Ovary (tissue), 9 donors: ENCODE data around the gene MATN3. TPM values are rescaled to one million over a fixed set of nuclear protein-coding genes. Genes with fewer than 3 reads are reported as not detected.

Experiments
- DNase-seq, 5 donors: peaks; one replicate each; pipeline ENCODE4 v3.0.0-alpha.2; 2019 to 2020
- H3K27ac ChIP-seq, 2 donors: fragments of 200-600 bp; one replicate each; pipeline versions ENCODE4 v1.5.1 to v1.8.0; 2019 to 2022
- H3K27me3 ChIP-seq: fragments of 200-600 bp; one replicate; pipeline ENCODE4 v1.8.0; 2022
- H3K36me3 ChIP-seq: fragments of 200-600 bp; sonication (generic); one replicate; pipeline ENCODE4 v1.5.1; 2019
- H3K4me1 ChIP-seq: one replicate; pipeline ENCODE4 v1.8.1; 2013; ENCODE audit warnings: mild to moderate bottlenecking, moderate library complexity; ENCODE audit not compliant: insufficient read depth
- H3K4me3 ChIP-seq: fragments of 200-600 bp; sonication (generic); one replicate; pipeline ENCODE4 v1.5.1; 2017
- H3K9me3 ChIP-seq, 2 donors: fragments of 200-600 bp in 1 of 2; sonication (generic) in 1 of 2; one replicate each; pipeline versions ENCODE4 v1.5.1 to v1.8.1; 2013 to 2019; ENCODE audit warnings: mild to moderate bottlenecking in 1 of 2, moderate library complexity in 1 of 2
- CTCF ChIP-seq, 3 donors: fragments of 450-650 bp in 2 of 3; fragments of 200-600 bp in 1 of 3; IDR thresholded peaks; one replicate each; pipeline versions ENCODE4 v1.5.1 to v1.8.0; 2016 to 2022; ENCODE audit warnings: antibody characterized with exemption in 3 of 3, mild to moderate bottlenecking in 1 of 3
- EP300 ChIP-seq: sonication (generic); formaldehyde crosslinking; IDR thresholded peaks from one replicate; pipeline ENCODE4 v1.6.1; 2017; ENCODE audit warnings: antibody characterized with exemption
- POLR2A ChIP-seq: fragments of 450-650 bp; IDR thresholded peaks from one replicate; pipeline ENCODE4 v1.6.1; 2017; ENCODE audit warnings: antibody characterized with exemption, mild to moderate bottlenecking, moderate library complexity
- WGBS, 3 donors: extraction: QIAGEN DNeasy Blood & Tissue Kit in 1 of 3; methylation state at CpG; one replicate each; pipeline versions ENCODE4 v1.1.5 to v1.1.7; 2013 to 2017; 5-methylcytosine and 5-hydroxymethylcytosine counted together
- intact Hi-C, 4 donors: fragments of 100-400 bp; cut with DNase I; formaldehyde crosslinking; loops; one replicate each; pipeline versions ENCODE4 v1.11.0 to v1.15.1; 2022 to 2023
- polyA plus RNA-seq, 2 donors: library from polyadenylated mRNA; stranded (reverse); fragments of 200-250 nt in 1 of 2; fragments of 350-450 nt in 1 of 2; fragmentation: Illumina TruSeq in 1 of 2; extraction: RNeasy Lipid Tissue Mini Kit (QIAGEN cat#74804) in 1 of 2; gene quantifications; one replicate each; pipeline ENCODE4 v1.2.3, GENCODE V29; 2013 to 2014
- total RNA-seq, 7 donors: library from RNA; depleted of rRNA in 2 of 7; stranded (reverse); fragments of >200 nt in 2 of 7; fragmentation: NEBNext Ultra II Directional in 3 of 7; extraction: Animal tissue kit (Norgen Biotek cat#: 25700) in 3 of 7; gene quantifications; one replicate each; pipeline versions ENCODE4 v1.1.0 to v1.2.4, GENCODE V29; 2016 to 2023
- donor health status: DM: no; HTN: no; CAD: no; lungs with moderate emphysema.
- donor health status: DM: no; HTN: no; CAD: no.
- donor health status: Bipolar disorder and iron deficiency.
- donor health status: DM: yes; HTN: yes; CAD: no.
- donor health status: DM: no; HTN: no; CAD: no.
- donor health status: DM: yes; HTN: yes; CAD: no.

Gene MATN3
- total and polyA plus RNA-seq, 9 donors, result 0.34 to 2.5 (median 0.73) TPM

- intact Hi-C loops, result no loop called here
- Histone ChIP-seq H3K9me3 (no peaks in the 10 kb centered on the region), H3K36me3 (no peaks in the 10 kb centered on the region), H3K4me1 (peaks cover 3% of the 10 kb centered on the region), H3K27ac (no peak overlapping the region), H3K27me3 (no peaks in the 10 kb centered on the region), H3K4me3 (no peak overlapping the region)
- no peak for DNase-seq
- TF ChIP-seq POLR2A (no peak), CTCF (IDR thresholded peaks at IDR 0.05) (no peak), EP300 (no peak)
- WGBS, 3 donors, result 86 to 94% (median 92%) methylated on average over 1 of the region's 1 CpG
Observed at GRCh38 chr2:19991895-19992294, 20.6 kb downstream of the MATN3 start.

GRCh38 chr2:19990416-19990728, 22.1 kb downstream of the MATN3 start:
- H3K36me3 ChIP-seq, result no peaks in the 10 kb centered on the region
- peak overlapping the region in 1 of 2 donors; percentile 11 for H3K27ac ChIP-seq
- H3K4me3 ChIP-seq, result peak overlapping the region; percentile 62
- intact Hi-C loops, result no loop called here
- no peak for DNase-seq
- no peaks in the 10 kb centered on the region for H3K9me3 ChIP-seq
- WGBS, 3 donors, result 10 to 16% (median 12%) methylated on average over 10 of the region's 10 CpGs
- no peak for TF ChIP-seq POLR2A
- TF ChIP-seq EP300, result no peak
- TF ChIP-seq CTCF (IDR thresholded peaks at IDR 0.05), result no peak
- H3K4me1 ChIP-seq, result peaks cover 3% of the 10 kb centered on the region
- H3K27me3 ChIP-seq, result no peaks in the 10 kb centered on the region

GRCh38 chr2:19989667-19990415, 22.6 kb downstream of the MATN3 start, which contains the start of gene WDR35:
Gene WDR35 (minus strand): TSS chr2:19990105. CDS start chr2:19990015, 90 bp downstream.
- intact Hi-C loops, result no loop called here
- H3K4me3 ChIP-seq, result peak within 1 kb of the TSS; percentile 62
- TF ChIP-seq POLR2A, result peak; percentile 62
- no peak for TF ChIP-seq EP300
- H3K27ac ChIP-seq, result peak within 1 kb of the TSS in 1 of 2 donors; percentile 11
- 0 to 1% (median 0%) methylated on average over 54 to 70 of the region's 70 CpGs for WGBS, 3 donors
- DNase-seq, result peak; percentile 87 to 95 (median 92)
- no peaks in the 10 kb centered on the region for H3K9me3 ChIP-seq
- H3K36me3 ChIP-seq, result no peaks in the 10 kb centered on the region
- H3K27me3 ChIP-seq, result no peaks in the 10 kb centered on the region
- peaks cover 3% of the 10 kb centered on the region for H3K4me1 ChIP-seq

GRCh38 chr2:19989342-19989666, 23.2 kb downstream of the MATN3 start:
- H3K27me3 ChIP-seq, result no peaks in the 10 kb centered on the region
- WGBS, 3 donors, result 1 to 4% (median 1%) methylated on average over 8 of the region's 8 CpGs

More at GRCh38 chr2:19989342-19989666, 23.2 kb downstream of the MATN3 start:
- Histone ChIP-seq H3K4me3 (peak overlapping the region; percentile 62), H3K36me3 (no peaks in the 10 kb centered on the region), H3K27ac (no peak overlapping the region), H3K4me1 (peaks cover 3% of the 10 kb centered on the region), H3K9me3 (no peaks in the 10 kb centered on the region)
- TF ChIP-seq CTCF (IDR thresholded peaks at IDR 0.05), result no peak
- no peak for TF ChIP-seq POLR2A
- no peak for TF ChIP-seq EP300
- intact Hi-C loops, result no loop called here
- DNase-seq, result no peak
